Erythroblast (primary cell): ENCODE data around the gene NT5C1B.

Source experiments
- GATA1 ChIP-seq: IDR thresholded peaks from 2 replicates; pipeline ENCODE4 v1.6.1; 2011; ENCODE audit warnings: low read depth, mild to moderate bottlenecking, control low read depth, low read length, moderate library complexity
- POLR2A ChIP-seq: IDR thresholded peaks from 2 replicates; pipeline ENCODE4 v1.6.1; 2011; ENCODE audit warnings: mild to moderate bottlenecking, low read length

GRCh38 chr2:18559531-18560030 lies 29.8 kb downstream of the NT5C1B start:
- TF ChIP-seq POLR2A (no peak), GATA1 (no peak)
